ENCODE data around the gene SAP25. TPM values are rescaled to one million over a fixed set of nuclear protein-coding genes. Genes with fewer than 3 reads are reported as not detected.
A peak's percentile ranks its signal among the peaks of the same experiment; 100 is the strongest.

SAP25 gene
- total and polyA plus RNA-seq, 2 of the 8 experiments (the other 6 are each of a cell fraction or from before 2014, with no cell fraction given): 3.6 to 5.8 TPM

GRCh38 chr7:100602889-100603725 lies 29.4 kb upstream of the SAP25 start (continued):
- TF ChIP-seq CHD7 (IDR thresholded peaks at IDR 0.05; ENCODE audit: insufficient replicate concordance, low read length) (no peak), CBX8 (IDR thresholded peaks at IDR 0.05; ENCODE audit: borderline replicate concordance, low read depth, low read length) (no peak), BACH1 (IDR thresholded peaks at IDR 0.05; ENCODE audit: low read length) (no peak), SAP30 (IDR thresholded peaks at IDR 0.05; ENCODE audit: insufficient read depth, insufficient replicate concordance, low read length) (no peak), RXRA (IDR thresholded peaks at IDR 0.05; ENCODE audit: insufficient read depth, low read depth, low read length) (no peak), KDM1A (IDR thresholded peaks at IDR 0.05; ENCODE audit: borderline replicate concordance, low read length) (no peak), EP300 (IDR thresholded peaks at IDR 0.05; ENCODE audit: borderline replicate concordance in 1 of 2, low read depth in 2 of 2, low read length in 2 of 2) (no peak; a peak in 1 of 3 replicates), ASH2L (IDR thresholded peaks at IDR 0.05; ENCODE audit: low read length) (no peak), BCL11A (IDR thresholded peaks at IDR 0.05; ENCODE audit: low read depth in 2 of 2, low read length in 2 of 2) (no peak), YY1 (IDR thresholded peaks at IDR 0.05; ENCODE audit: low read depth, low read length) (0 out of 2 replicates have a peak, but pooled peaks have one; percentile 34)
